ENCODE data around the gene CEBPZ. TPM values are rescaled to one million over a fixed set of nuclear protein-coding genes. Genes with fewer than 3 reads are reported as not detected.

Gene CEBPZ
- total RNA-seq, 1 donor: 64.3 TPM

DNA sequence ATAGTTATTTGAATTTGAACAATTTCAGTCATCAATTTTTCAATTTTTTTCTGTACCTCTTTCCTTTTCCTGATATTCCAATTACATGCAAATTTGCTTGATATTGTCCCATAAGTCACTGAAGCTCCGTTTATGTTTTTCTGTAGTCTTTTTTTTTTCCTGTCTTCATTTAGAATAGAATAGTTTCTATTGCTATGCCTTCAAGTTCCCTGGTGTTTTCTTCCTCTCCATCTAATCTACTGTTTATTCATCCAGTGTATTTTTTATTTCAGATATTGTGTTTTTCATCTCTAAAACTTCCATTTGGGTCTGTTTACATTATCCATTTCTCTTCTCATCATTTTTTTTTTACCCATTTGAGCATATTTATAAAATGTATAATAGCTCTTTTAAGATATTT lies 66.6 kb downstream of the CEBPZ start:
- DNase-seq (ENCODE audit: low read depth): no peak
- TF ChIP-seq, protein P1, sequence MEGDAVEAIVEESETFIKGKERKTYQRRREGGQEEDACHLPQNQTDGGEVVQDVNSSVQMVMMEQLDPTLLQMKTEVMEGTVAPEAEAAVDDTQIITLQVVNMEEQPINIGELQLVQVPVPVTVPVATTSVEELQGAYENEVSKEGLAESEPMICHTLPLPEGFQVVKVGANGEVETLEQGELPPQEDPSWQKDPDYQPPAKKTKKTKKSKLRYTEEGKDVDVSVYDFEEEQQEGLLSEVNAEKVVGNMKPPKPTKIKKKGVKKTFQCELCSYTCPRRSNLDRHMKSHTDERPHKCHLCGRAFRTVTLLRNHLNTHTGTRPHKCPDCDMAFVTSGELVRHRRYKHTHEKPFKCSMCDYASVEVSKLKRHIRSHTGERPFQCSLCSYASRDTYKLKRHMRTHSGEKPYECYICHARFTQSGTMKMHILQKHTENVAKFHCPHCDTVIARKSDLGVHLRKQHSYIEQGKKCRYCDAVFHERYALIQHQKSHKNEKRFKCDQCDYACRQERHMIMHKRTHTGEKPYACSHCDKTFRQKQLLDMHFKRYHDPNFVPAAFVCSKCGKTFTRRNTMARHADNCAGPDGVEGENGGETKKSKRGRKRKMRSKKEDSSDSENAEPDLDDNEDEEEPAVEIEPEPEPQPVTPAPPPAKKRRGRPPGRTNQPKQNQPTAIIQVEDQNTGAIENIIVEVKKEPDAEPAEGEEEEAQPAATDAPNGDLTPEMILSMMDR (IDR thresholded peaks at IDR 0.05; ENCODE audit: insufficient read depth, low read length): no peak
- H3K4me3 ChIP-seq (ENCODE audit: low read depth, low read length): no peak overlapping the region

DNA sequence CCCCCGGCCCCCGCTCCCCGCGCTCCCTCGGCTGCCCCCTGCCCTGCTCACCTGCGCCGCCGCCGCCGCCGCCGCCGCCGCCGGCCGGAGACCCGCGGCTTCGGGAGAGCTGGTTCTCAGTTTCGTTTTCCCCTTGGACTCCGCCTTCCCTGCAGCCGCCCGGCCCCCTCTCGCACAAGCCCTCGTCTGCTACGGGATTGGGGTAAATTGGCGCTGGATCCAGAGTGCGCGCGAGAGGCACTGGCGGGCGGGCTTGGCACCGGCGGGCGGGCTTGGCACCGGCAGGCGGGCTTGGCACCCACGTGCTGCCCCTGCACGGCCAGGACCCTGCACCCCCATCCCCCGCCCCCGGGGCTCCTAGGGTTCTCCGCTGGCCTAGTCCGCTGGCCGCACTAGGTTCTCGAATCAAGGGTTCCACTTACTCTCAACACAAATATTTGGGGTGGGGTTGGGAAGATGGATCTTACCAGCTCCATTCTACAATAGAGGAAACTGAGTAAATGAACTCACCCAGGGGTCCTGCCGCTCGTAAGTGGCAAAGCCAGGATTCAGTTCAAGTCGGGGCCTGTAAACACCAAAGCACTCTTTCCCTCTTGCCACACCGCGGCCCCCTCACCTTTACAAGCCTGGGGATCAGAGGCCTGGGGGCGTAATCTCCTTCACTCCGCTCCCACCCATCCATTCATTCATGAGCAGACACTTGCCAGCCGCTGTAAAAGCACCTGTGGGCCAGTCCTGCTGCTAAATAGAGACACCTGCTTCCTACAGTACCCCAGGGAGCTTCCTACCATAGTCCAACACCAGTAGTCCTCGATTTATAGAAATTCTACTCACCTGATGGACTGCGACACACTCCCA lies 74.3 kb downstream of the CEBPZ start, which contains the start of gene EIF2AK2:
Gene EIF2AK2, minus strand, starts transcription at position 124 of the 858 bp plus-strand sequence. CDS start 9,174 bp downstream, outside the sequence.
- TF ChIP-seq, protein P1 (IDR thresholded peaks at IDR 0.05; ENCODE audit: insufficient read depth, low read length): no peak
- peak; percentile 79 for DNase-seq (ENCODE audit: low read depth)
- H3K4me3 ChIP-seq (ENCODE audit: low read depth, low read length): peak within 1 kb of the TSS; percentile 85

DNA sequence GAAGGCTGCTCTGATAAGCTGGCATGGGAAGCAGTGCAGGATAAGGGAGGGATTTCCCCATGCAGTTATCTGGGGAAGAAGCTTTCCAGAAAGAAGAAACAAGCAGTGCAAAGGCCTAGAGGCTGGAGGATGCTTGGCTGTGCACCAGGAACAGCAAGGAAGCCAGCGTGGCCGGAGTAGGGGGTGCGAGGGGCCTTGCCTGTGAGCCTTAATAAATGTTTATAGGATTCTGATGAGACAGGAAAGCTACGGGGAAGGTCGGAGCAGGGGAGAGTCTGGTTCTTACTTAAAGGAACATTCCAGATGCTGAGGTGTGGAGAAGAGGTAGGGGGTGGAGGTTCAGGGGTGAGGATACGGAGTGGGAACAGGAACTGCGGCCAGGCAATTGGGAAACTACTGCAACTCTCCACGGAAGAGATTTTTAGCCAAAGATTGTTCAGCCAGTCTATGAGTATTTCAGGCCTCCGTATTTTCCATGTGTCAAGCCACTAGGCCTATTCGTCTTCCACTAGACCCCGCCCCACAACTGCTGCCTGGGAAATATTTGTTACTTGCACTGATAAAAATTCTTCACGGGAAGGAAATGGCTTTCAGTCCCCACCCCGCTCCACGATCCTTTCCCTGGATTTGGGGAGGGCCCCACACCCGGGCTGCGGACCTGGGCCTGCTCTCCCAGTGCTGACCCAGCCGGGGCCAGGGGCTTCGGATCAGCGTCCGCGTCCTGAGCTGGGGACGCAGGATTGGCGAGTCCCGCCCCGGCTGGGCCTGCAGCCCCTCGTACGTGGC lies 75.1 kb downstream of the CEBPZ start:
- peak; percentile 64 for DNase-seq (ENCODE audit: low read depth)

DNA sequence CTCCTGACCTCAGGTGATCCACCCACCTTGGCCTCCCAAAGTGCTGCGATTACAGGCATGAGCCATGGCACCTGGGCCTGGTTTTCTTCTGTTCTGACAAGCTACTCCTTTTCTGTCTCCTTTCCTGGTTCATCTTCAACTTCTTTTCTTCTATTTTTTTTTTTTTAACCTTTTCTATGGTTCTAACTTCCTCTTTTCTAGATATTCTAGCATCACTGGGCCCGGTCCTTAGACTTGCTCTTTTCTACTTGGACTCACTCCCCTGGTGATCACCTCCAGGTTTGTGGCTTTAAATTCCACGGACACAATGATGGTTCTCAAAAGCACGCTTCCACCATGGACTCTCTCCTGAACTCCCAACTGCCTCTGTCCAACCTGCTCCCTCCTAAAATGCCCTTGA lies 76.6 kb downstream of the CEBPZ start:
- no peak overlapping the region for H3K4me3 ChIP-seq (ENCODE audit: low read depth, low read length)
- DNase-seq (ENCODE audit: low read depth): no peak
- TF ChIP-seq, protein P1 (IDR thresholded peaks at IDR 0.05; ENCODE audit: insufficient read depth, low read length): no peak

More for the DNA sequence above, 75.1 kb downstream of the CEBPZ start:
- TF ChIP-seq, protein P1 (IDR thresholded peaks at IDR 0.05; ENCODE audit: insufficient read depth, low read length): no peak
- peak overlapping the region; percentile 85 for H3K4me3 ChIP-seq (ENCODE audit: low read depth, low read length)

GRCh38 chr2:37153224-37153623 lies 78.2 kb downstream of the CEBPZ start:
- no peak overlapping the region for H3K4me3 ChIP-seq (ENCODE audit: low read depth, low read length)
- TF ChIP-seq, protein P1 (IDR thresholded peaks at IDR 0.05; ENCODE audit: insufficient read depth, low read length): no peak
- no peak for DNase-seq (ENCODE audit: low read depth)

Other genes with a start within 250 kb of the CEBPZ start
- gene HEATR5B, start 147.2 kb downstream of the CEBPZ start, total RNA-seq (ENCODE audit: low replicate concordance): 20.6 and 21.1 TPM in 2 replicates
- 8.5 and 14.0 TPM in 2 replicates for gene GPATCH11, start 147.1 kb downstream of the CEBPZ start, total RNA-seq (ENCODE audit: low replicate concordance)
- gene EIF2AK2, start 74.6 kb downstream of the CEBPZ start, total RNA-seq (ENCODE audit: low replicate concordance): 38.8 and 53.8 TPM in 2 replicates
- gene SULT6B1, start 42.9 kb downstream of the CEBPZ start, total RNA-seq (ENCODE audit: low replicate concordance): not detected in 2 replicates
- 17.7 and 27.6 TPM in 2 replicates for gene CEBPZOS, start 35.1 kb downstream of the CEBPZ start, total RNA-seq (ENCODE audit: low replicate concordance)
- 11.1 and 37.9 TPM in 2 replicates for gene NDUFAF7, start 62 bp upstream of the CEBPZ start, total RNA-seq (ENCODE audit: low replicate concordance)
- 55.8 and 77.9 TPM in 2 replicates for gene PRKD3, start 93.2 kb upstream of the CEBPZ start, total RNA-seq (ENCODE audit: low replicate concordance)
- gene QPCT, start 113.0 kb upstream of the CEBPZ start, total RNA-seq (ENCODE audit: low replicate concordance): 1.7 and 8.3 TPM in 2 replicates